DOHH2 (cell line): ENCODE measurements around the gene FCHSD2.

ENCODE experiments used
- H3F3A ChIP-seq: fragments of 200-600 bp; sonication (generic), shearing (Covaris generic); 2 replicates; pipeline ENCODE4 v1.6.0; 2016; ENCODE audit warnings: antibody characterized with exemption, mild to moderate bottlenecking; ENCODE audit not compliant: control insufficient read depth, insufficient read depth
- H3K27ac ChIP-seq: fragments of 200-600 bp; sonication (generic); 2 replicates; pipeline ENCODE4 v1.5.1; 2014; ENCODE audit warnings: low read depth, mild to moderate bottlenecking, low read length, moderate library complexity
- H3K27me3 ChIP-seq: fragments of 200-600 bp; sonication (generic); 2 replicates; pipeline ENCODE4 v1.6.1; 2014; ENCODE audit warnings: mild to moderate bottlenecking, low read length, mixed read lengths; ENCODE audit not compliant: control insufficient read depth
- H3K36me3 ChIP-seq: fragments of 200-600 bp; sonication (generic); 2 replicates; pipeline ENCODE4 v1.6.1; 2014; ENCODE audit warnings: mild to moderate bottlenecking, low read length, moderate library complexity, mixed read lengths; ENCODE audit not compliant: control insufficient read depth
- H3K4me1 ChIP-seq: fragments of 200-600 bp; sonication (generic); 2 replicates; pipeline ENCODE4 v1.6.1; 2014; ENCODE audit warnings: mild to moderate bottlenecking, low read length, mixed read lengths; ENCODE audit not compliant: control insufficient read depth
- H3K4me2 ChIP-seq: fragments of 200-600 bp; sonication (generic); 2 replicates; pipeline ENCODE4 v1.6.0; 2014; ENCODE audit warnings: mild to moderate bottlenecking, low read length, moderate library complexity
- H3K4me3 ChIP-seq: fragments of 200-600 bp; sonication (generic); 2 replicates; pipeline ENCODE4 v1.5.1; 2014; ENCODE audit warnings: mild to moderate bottlenecking, low read length, mixed read lengths
- H3K79me2 ChIP-seq: fragments of 200-600 bp; sonication (generic); 2 replicates; pipeline ENCODE4 v1.6.1; 2014; ENCODE audit warnings: mild to moderate bottlenecking, low read length, mixed read lengths; ENCODE audit not compliant: control insufficient read depth
- H3K9me2 ChIP-seq: fragments of 200-600 bp; sonication (generic); replicated peaks from 2 replicates; pipeline ENCODE4 v1.6.1; 2014; ENCODE audit warnings: mild to moderate bottlenecking, low read length, mixed read lengths; ENCODE audit not compliant: control insufficient read depth
- H3K9me3 ChIP-seq: fragments of 200-600 bp; sonication (generic); 2 replicates; pipeline ENCODE4 v1.6.1; 2014; ENCODE audit warnings: antibody characterized with exemption, low read length, mixed read lengths; ENCODE audit not compliant: control insufficient read depth, insufficient read depth
- H4K20me1 ChIP-seq: fragments of 200-600 bp; sonication (generic); 2 replicates; pipeline ENCODE4 v1.6.0; 2014; ENCODE audit warnings: low read depth, mild to moderate bottlenecking, antibody characterized with exemption, low read length, moderate library complexity; ENCODE audit not compliant: control insufficient read depth, insufficient read depth
- CTCF ChIP-seq: fragments of 200-600 bp; sonication (generic); IDR thresholded peaks from one replicate; pipeline ENCODE4 v1.5.1; 2014; ENCODE audit warnings: antibody characterized with exemption, mild to moderate bottlenecking, low read depth, low read length; ENCODE audit not compliant: poor library complexity, severe bottlenecking
- EZH2phosphoT487 ChIP-seq: fragments of 200-600 bp; sonication (generic); IDR thresholded peaks from 2 replicates; pipeline ENCODE4 v1.6.1; 2017; ENCODE audit warnings: borderline replicate concordance, mild to moderate bottlenecking, antibody characterized with exemption, low read length, moderate library complexity, mixed read lengths

Gene FCHSD2

GRCh38 chr11:73156114-73156513 is 14.0 kb upstream of the FCHSD2 start:
- peak overlapping the region; percentile 98 for H3K27ac ChIP-seq
- H3K27me3 ChIP-seq, result no peaks in the 10 kb centered on the region
- TF ChIP-seq EZH2phosphoT487, result no peak
- no peak for TF ChIP-seq CTCF
- peak overlapping the region; percentile 82 for H3K4me2 ChIP-seq
- H3K79me2 ChIP-seq, result peaks cover 6% of the 10 kb centered on the region; the same call in 1 of the 2 replicates
- no peaks in the 10 kb centered on the region for H3K9me2 ChIP-seq
- H3K9me3 ChIP-seq, result no peaks in the 10 kb centered on the region
- H3K36me3 ChIP-seq, result peaks cover 32% of the 10 kb centered on the region
- H3K4me3 ChIP-seq, result peak overlapping the region; percentile 58; the same call in 1 of the 2 replicates
- peaks cover 94% of the 10 kb centered on the region for H3K4me1 ChIP-seq
- peaks cover 41% of the 10 kb centered on the region for H3F3A ChIP-seq
- H4K20me1 ChIP-seq, result no peaks in the 10 kb centered on the region

- TF ChIP-seq EZH2phosphoT487 (no peak), CTCF (no peak)
- Histone ChIP-seq H3K9me3 (no peaks in the 10 kb centered on the region), H3F3A (peaks cover 44% of the 10 kb centered on the region), H3K4me2 (peak overlapping the region; percentile 94), H3K79me2 (peaks cover 6% of the 10 kb centered on the region; the same call in 1 of the 2 replicates), H4K20me1 (no peaks in the 10 kb centered on the region), H3K27me3 (no peaks in the 10 kb centered on the region), H3K4me3 (peak overlapping the region; percentile 39), H3K36me3 (peaks cover 42% of the 10 kb centered on the region), H3K4me1 (peaks cover 100% of the 10 kb centered on the region), H3K27ac (peak overlapping the region; percentile 98), H3K9me2 (no peaks in the 10 kb centered on the region)
Observed at GRCh38 chr11:73155102-73155501, 13.0 kb upstream of the FCHSD2 start.

GRCh38 chr11:73154178-73154577 is 12.1 kb upstream of the FCHSD2 start:
- H3K4me1 ChIP-seq, result peaks cover 100% of the 10 kb centered on the region
- H3K4me3 ChIP-seq, result peak overlapping the region; percentile 62
- peak overlapping the region; percentile 98 for H3K27ac ChIP-seq

More at GRCh38 chr11:73154178-73154577, 12.1 kb upstream of the FCHSD2 start:
- peaks cover 6% of the 10 kb centered on the region; the same call in 1 of the 2 replicates for H3K79me2 ChIP-seq
- no peaks in the 10 kb centered on the region for H3K27me3 ChIP-seq
- peaks cover 44% of the 10 kb centered on the region for H3F3A ChIP-seq
- H3K4me2 ChIP-seq, result peak overlapping the region; percentile 94
- H3K9me3 ChIP-seq, result no peaks in the 10 kb centered on the region
- H3K9me2 ChIP-seq, result no peaks in the 10 kb centered on the region
- no peak for TF ChIP-seq EZH2phosphoT487
- TF ChIP-seq CTCF, result no peak
- no peaks in the 10 kb centered on the region for H4K20me1 ChIP-seq
- H3K36me3 ChIP-seq, result peaks cover 45% of the 10 kb centered on the region
